ENCODE measurements around the gene NFIA. TPM values are rescaled to one million over a fixed set of nuclear protein-coding genes. Genes with fewer than 3 reads are reported as not detected.

Gene NFIA
- total RNA-seq, 1 experiment from 2014 or later, result 0.35 TPM

DNA sequence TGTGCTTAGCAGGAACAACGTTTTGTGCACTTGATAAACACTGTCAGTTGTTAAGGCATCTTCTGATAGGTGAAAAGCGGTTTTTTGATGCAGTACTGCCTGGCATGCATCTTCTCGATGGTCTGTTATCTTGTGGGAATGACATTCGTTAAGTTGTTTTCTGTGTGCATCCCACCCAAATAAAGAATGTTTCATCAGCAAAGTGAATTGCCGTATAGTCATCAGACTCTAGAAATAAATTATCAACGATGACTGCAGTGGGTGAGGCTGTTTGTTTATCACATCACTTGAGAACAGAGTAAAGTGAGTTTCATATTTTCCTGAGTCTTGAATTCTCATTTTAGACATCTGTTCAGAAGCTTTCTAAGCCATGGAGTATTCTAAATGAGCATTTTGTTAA lies 34.1 kb downstream of the NFIA start:
- Histone ChIP-seq H3K27me3 (ENCODE audit: insufficient read depth, low read length) (no peaks in the 10 kb centered on the region), H4K20me1 (ENCODE audit: control insufficient read depth, insufficient read depth, insufficient read length) (no peaks in the 10 kb centered on the region), H2BK12ac (ENCODE audit: insufficient read length, low read depth, low read length) (no peak overlapping the region), H3K14ac (ENCODE audit: insufficient read depth, low read length) (no peak overlapping the region), H3K79me2 (ENCODE audit: insufficient read depth, low read length) (no peaks in the 10 kb centered on the region), H4K91ac (ENCODE audit: insufficient read length, low read depth, low read length) (no peak overlapping the region), H2BK15ac (ENCODE audit: low read depth, low read length) (no peak overlapping the region), H3K56ac (ENCODE audit: insufficient read length, low read depth, low read length) (no peak overlapping the region), H3K4me1 (ENCODE audit: insufficient read depth, low read length) (peaks cover 2% of the 10 kb centered on the region; the same call in 1 of the 2 replicates), H3K27ac (ENCODE audit: insufficient read length, low read depth, low read length) (no peak overlapping the region), H3K79me1 (ENCODE audit: insufficient read depth, low read depth, low read length, poor library complexity, severe bottlenecking) (no peaks in the 10 kb centered on the region), H3K4me2 (ENCODE audit: insufficient read depth, insufficient read length, low read length) (no peak overlapping the region), H2BK5ac (ENCODE audit: insufficient read length, low read length) (no peak overlapping the region), H2AK5ac (ENCODE audit: insufficient read length, low read length) (no peak overlapping the region), H3K23ac (ENCODE audit: insufficient read length, low read depth, low read length) (no peak overlapping the region), H4K8ac (replicated peaks; ENCODE audit: insufficient read length, low read depth, low read length) (no peak overlapping the region), H3T11ph (ENCODE audit: low read length) (no peak overlapping the region), H3K4ac (ENCODE audit: low read depth, low read length) (no peak overlapping the region), H3K18ac (ENCODE audit: insufficient read length, low read depth, low read length) (no peak overlapping the region), H4K5ac (ENCODE audit: insufficient read length, low read depth, low read length) (no peak overlapping the region), H3K9me3 (ENCODE audit: control insufficient read depth, low read depth, low read length) (no peaks in the 10 kb centered on the region), H2BK20ac (ENCODE audit: low read depth, low read length, poor library complexity, severe bottlenecking) (no peak overlapping the region), H3K23me2 (ENCODE audit: insufficient read length, low read depth, low read length, poor library complexity, severe bottlenecking) (no peaks in the 10 kb centered on the region), H2AFZ (ENCODE audit: low read length) (no peak overlapping the region), H3K9ac (ENCODE audit: extremely low read depth, insufficient read length, low read length) (no peak overlapping the region), H2BK120ac (ENCODE audit: low read depth, low read length, poor library complexity, severe bottlenecking) (no peak overlapping the region)
- no peaks in the 10 kb centered on the region; a peak in 1 of 7 replicates for H3K36me3 Mint-ChIP-seq (ENCODE audit: insufficient read depth in 1 of 3, low read depth in 3 of 3)
- H3K9me3 Mint-ChIP-seq, result no peaks in the 10 kb centered on the region; a peak in 1 of 5 replicates
- H3K4me1 Mint-ChIP-seq, result peaks cover 13 to 17% of the 10 kb centered on the region in 2 experiments
- no peak for DNase-seq
- H3K27ac Mint-ChIP-seq, result no peak overlapping the region
- H3K4me3 Mint-ChIP-seq, result no peak overlapping the region
- TF ChIP-seq, protein P1, sequence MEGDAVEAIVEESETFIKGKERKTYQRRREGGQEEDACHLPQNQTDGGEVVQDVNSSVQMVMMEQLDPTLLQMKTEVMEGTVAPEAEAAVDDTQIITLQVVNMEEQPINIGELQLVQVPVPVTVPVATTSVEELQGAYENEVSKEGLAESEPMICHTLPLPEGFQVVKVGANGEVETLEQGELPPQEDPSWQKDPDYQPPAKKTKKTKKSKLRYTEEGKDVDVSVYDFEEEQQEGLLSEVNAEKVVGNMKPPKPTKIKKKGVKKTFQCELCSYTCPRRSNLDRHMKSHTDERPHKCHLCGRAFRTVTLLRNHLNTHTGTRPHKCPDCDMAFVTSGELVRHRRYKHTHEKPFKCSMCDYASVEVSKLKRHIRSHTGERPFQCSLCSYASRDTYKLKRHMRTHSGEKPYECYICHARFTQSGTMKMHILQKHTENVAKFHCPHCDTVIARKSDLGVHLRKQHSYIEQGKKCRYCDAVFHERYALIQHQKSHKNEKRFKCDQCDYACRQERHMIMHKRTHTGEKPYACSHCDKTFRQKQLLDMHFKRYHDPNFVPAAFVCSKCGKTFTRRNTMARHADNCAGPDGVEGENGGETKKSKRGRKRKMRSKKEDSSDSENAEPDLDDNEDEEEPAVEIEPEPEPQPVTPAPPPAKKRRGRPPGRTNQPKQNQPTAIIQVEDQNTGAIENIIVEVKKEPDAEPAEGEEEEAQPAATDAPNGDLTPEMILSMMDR (conservative IDR thresholded peaks at IDR 0.05), result no peak
- no peaks in the 10 kb centered on the region; the same call in 1 of the 2 replicates for H3K27me3 Mint-ChIP-seq (ENCODE audit: low read depth)
- no CpG with 5 or more reads among the region's 6 CpGs for WGBS (ENCODE audit: extremely low coverage, insufficient read length, low lambda C conversion rate)

Data from H9 (cell line).